GM23338 (cell line): ENCODE results near the gene EXOG. TPM values are rescaled to one million over a fixed set of nuclear protein-coding genes. Genes with fewer than 3 reads are reported as not detected.

ENCODE experiments used
- ATAC-seq: fragments of 200-7000 bp; cut with Tn5 transposase; 3 replicates; pipeline ENCODE4 v1.9.1; 2020
- DNase-seq: peaks from one replicate; pipeline ENCODE4 v3.0.0-alpha.2; 2015; ENCODE audit warnings: low spot score
- H2AFZ ChIP-seq: fragments of 200-600 bp; sonication (generic); 2 replicates; pipeline ENCODE4 v1.8.0; 2016; ENCODE audit warnings: antibody characterized with exemption, mild to moderate bottlenecking, moderate library complexity
- H3F3A ChIP-seq: fragments of 200-600 bp; sonication (generic); replicated peaks from 2 replicates; pipeline ENCODE4 v1.8.0; 2017; ENCODE audit warnings: antibody characterized with exemption, mixed run types, low read depth
- H3K27ac ChIP-seq: fragments of 200-600 bp; sonication (generic); 2 replicates; pipeline ENCODE4 v1.6.1; 2016; ENCODE audit warnings: low read depth
- H3K27me3 ChIP-seq: fragments of 200-600 bp; sonication (generic); 2 replicates; pipeline ENCODE4 v1.8.0; 2016; ENCODE audit warnings: mild to moderate bottlenecking, mixed run types, moderate library complexity; ENCODE audit not compliant: insufficient read depth
- H3K36me3 ChIP-seq: fragments of 200-600 bp; sonication (generic); 2 replicates; pipeline ENCODE4 v1.8.0; 2016; ENCODE audit warnings: mild to moderate bottlenecking; ENCODE audit not compliant: insufficient read depth
- H3K4me1 ChIP-seq: fragments of 200-600 bp; sonication (generic); 2 replicates; pipeline ENCODE4 v1.8.0; 2016; ENCODE audit warnings: mild to moderate bottlenecking, moderate library complexity; ENCODE audit not compliant: insufficient read depth
- H3K4me2 ChIP-seq: fragments of 200-600 bp; sonication (generic); 2 replicates; pipeline ENCODE4 v1.7.1; 2017; ENCODE audit warnings: mixed run types
- H3K4me3 ChIP-seq: fragments of 200-600 bp; sonication (generic); 2 replicates; pipeline ENCODE4 v1.6.1; 2016; ENCODE audit warnings: mixed run types
- H3K79me2 ChIP-seq: fragments of 200-600 bp; sonication (generic); replicated peaks from 2 replicates; pipeline ENCODE4 v1.8.0; 2017; ENCODE audit warnings: mild to moderate bottlenecking; ENCODE audit not compliant: insufficient read depth
- H3K9me2 ChIP-seq: fragments of 200-600 bp; sonication (generic); 2 replicates; pipeline ENCODE4 v1.8.0; 2017; ENCODE audit not compliant: insufficient read depth
- H4K20me1 ChIP-seq: fragments of 200-600 bp; sonication (generic); replicated peaks from 2 replicates; pipeline ENCODE4 v1.8.0; 2017; ENCODE audit warnings: mild to moderate bottlenecking; ENCODE audit not compliant: insufficient read depth
- H3K27ac Mint-ChIP-seq: 2 replicates; pipeline ENCODE4 v1.8.0; 2020; ENCODE audit warnings: inconsistent platforms, mild to moderate bottlenecking, moderate library complexity, mixed read lengths
- H3K27me3 Mint-ChIP-seq: 3 replicates; pipeline ENCODE4 v1.8.0; 2022; ENCODE audit warnings: low read depth, mild to moderate bottlenecking, moderate library complexity, mixed read lengths, inconsistent platforms; ENCODE audit not compliant: insufficient read depth, poor library complexity
- H3K36me3 Mint-ChIP-seq: 3 replicates; pipeline ENCODE4 v1.8.0; 2021; ENCODE audit warnings: low read depth, mild to moderate bottlenecking, inconsistent platforms, moderate library complexity, mixed read lengths
- H3K4me1 Mint-ChIP-seq: 3 replicates; pipeline ENCODE4 v1.8.0; 2020; ENCODE audit warnings: mild to moderate bottlenecking, inconsistent platforms, mixed read lengths
- H3K4me3 Mint-ChIP-seq: 3 replicates; pipeline ENCODE4 v1.8.0; 2021; ENCODE audit warnings: moderate library complexity, mild to moderate bottlenecking, inconsistent platforms, mixed read lengths
- H3K9me3 Mint-ChIP-seq: 3 replicates; pipeline ENCODE4 v1.8.0; 2020; ENCODE audit warnings: moderate library complexity, mild to moderate bottlenecking, inconsistent platforms, mixed read lengths
- CREB1 ChIP-seq: fragments of 250-450 bp; sonication (Bioruptor Pico); IDR thresholded peaks from 2 replicates; pipeline ENCODE4 v1.5.0; 2020; ENCODE audit warnings: low read depth, mild to moderate bottlenecking, moderate library complexity
- CTCF ChIP-seq, 2 experiments: fragments of 200-600 bp in 1 of 2; sonication (generic) in 1 of 2; conservative IDR thresholded peaks; 2 replicates each; pipeline versions ENCODE4 v1.5.1 to v1.6.1; 2016 to 2017; ENCODE audit warnings: antibody characterized with exemption in 2 of 2, low read depth in 2 of 2, mild to moderate bottlenecking in 2 of 2, moderate library complexity in 1 of 2
- ETS1 ChIP-seq: IDR thresholded peaks from 2 replicates; pipeline ENCODE4 v1.6.1; 2016; ENCODE audit warnings: antibody characterized with exemption
- EZH2 ChIP-seq: fragments of 200-600 bp; sonication (generic); IDR thresholded peaks from one replicate; pipeline ENCODE4 v1.8.0; 2017; ENCODE audit warnings: antibody characterized with exemption, mild to moderate bottlenecking, low read depth; ENCODE audit not compliant: unreplicated experiment
- EZH2phosphoT487 ChIP-seq: fragments of 200-600 bp; sonication (generic); IDR thresholded peaks from one replicate; pipeline ENCODE4 v1.8.1; 2018; ENCODE audit warnings: antibody characterized with exemption; ENCODE audit not compliant: unreplicated experiment
- JUNB ChIP-seq: IDR thresholded peaks from one replicate; pipeline ENCODE4 v1.6.1; 2016; ENCODE audit warnings: antibody characterized with exemption; ENCODE audit not compliant: unreplicated experiment
- NANOG ChIP-seq: IDR thresholded peaks from 2 replicates; pipeline ENCODE4 v1.6.1; 2016; ENCODE audit warnings: antibody characterized with exemption, borderline replicate concordance
- POLR2AphosphoS5 ChIP-seq: IDR thresholded peaks from 2 replicates; pipeline ENCODE4 v1.6.1; 2016; ENCODE audit warnings: antibody characterized with exemption, low read depth
- REST ChIP-seq: IDR thresholded peaks from one replicate; pipeline ENCODE4 v1.6.1; 2018; ENCODE audit warnings: antibody characterized with exemption; ENCODE audit not compliant: unreplicated experiment
- STAT1 ChIP-seq: IDR thresholded peaks from one replicate; pipeline ENCODE4 v1.6.1; 2016; ENCODE audit warnings: antibody characterized with exemption; ENCODE audit not compliant: unreplicated experiment
- ZNF114 ChIP-seq: fragments of 250-450 bp; sonication (Bioruptor Pico); IDR thresholded peaks from 2 replicates; pipeline ENCODE4 v1.5.0; 2020; ENCODE audit warnings: mild to moderate bottlenecking, moderate library complexity
- ZNF331 ChIP-seq: fragments of 250-450 bp; sonication (Bioruptor Pico); IDR thresholded peaks from 2 replicates; pipeline ENCODE4 v1.5.0; 2020; ENCODE audit warnings: low read depth, mild to moderate bottlenecking, moderate library complexity
- ZNF462 ChIP-seq: fragments of 250-450 bp; sonication (Bioruptor Pico); IDR thresholded peaks from 2 replicates; pipeline ENCODE4 v1.5.0; 2020; ENCODE audit warnings: mild to moderate bottlenecking, moderate library complexity
- polyA plus RNA-seq: library from polyadenylated mRNA; unstranded; fragments of >200 nt; fragmentation: Nextera tagmentation; extraction: Ambion mirVana; gene quantifications from 2 replicates; pipeline ENCODE4 v1.2.1, GENCODE V29; 2016
- total RNA-seq: library from RNA; depleted of rRNA; stranded (reverse); fragments of >200 nt; shearing (Covaris generic); gene quantifications from 2 replicates; pipeline ENCODE4 v1.2.3, GENCODE V29; 2014

EXOG gene
- total and polyA plus RNA-seq, 2 experiments from 2014 or later, result 9.7 to 11.3 TPM

GRCh38 chr3:38472342-38472741 lies 23.8 kb upstream of the EXOG start:
- H3K27ac Mint-ChIP-seq, result no peak overlapping the region
- H2AFZ ChIP-seq, result no peak overlapping the region
- H3K27ac ChIP-seq, result no peak overlapping the region
- TF ChIP-seq EZH2phosphoT487 (no peak), ZNF114 (CRISPR knock-in tag) (no peak), STAT1 (no peak), ZNF462 (CRISPR knock-in tag) (no peak), CTCF (conservative IDR thresholded peaks at IDR 0.05; ENCODE audit: low read depth in 2 of 2) (no peak), CREB1 (no peak), JUNB (no peak), ZNF331 (CRISPR knock-in tag) (no peak), ETS1 (no peak), EZH2 (no peak), REST (no peak), POLR2AphosphoS5 (no peak), NANOG (no peak)
- peaks cover 2% of the 10 kb centered on the region for H3K27me3 Mint-ChIP-seq
- H3K9me3 Mint-ChIP-seq, result peaks cover 29% of the 10 kb centered on the region
- no peaks in the 10 kb centered on the region for H3K36me3 ChIP-seq
- H3K79me2 ChIP-seq, result peaks cover 96% of the 10 kb centered on the region
- H3K36me3 Mint-ChIP-seq, result peaks cover 31% of the 10 kb centered on the region
- no peaks in the 10 kb centered on the region for H3K4me1 ChIP-seq
- no peaks in the 10 kb centered on the region for H3K27me3 ChIP-seq
- no peak for DNase-seq
- peaks cover 23% of the 10 kb centered on the region for H3K4me1 Mint-ChIP-seq
- no peaks in the 10 kb centered on the region for H3F3A ChIP-seq
- no peak overlapping the region for H3K4me3 ChIP-seq
- H4K20me1 ChIP-seq, result peaks cover 42% of the 10 kb centered on the region
- no peak for ATAC-seq
- no peaks in the 10 kb centered on the region for H3K9me2 ChIP-seq
- H3K4me2 ChIP-seq, result no peak overlapping the region
- no peak overlapping the region for H3K4me3 Mint-ChIP-seq
